HepG2 (cell line): Measurements from ENCODE around the gene SLC35B2.

Experiments used
- CTCF ChIP-seq: sonication (generic); formaldehyde crosslinking; IDR thresholded peaks from 2 replicates; pipeline ENCODE4 v1.5.0; 2020; ENCODE audit warnings: mild to moderate bottlenecking, missing genetic modification reagents, moderate library complexity
- MAX ChIP-seq: IDR thresholded peaks from 2 replicates; pipeline ENCODE4 v1.6.1; 2012; ENCODE audit warnings: inconsistent platforms

- TF ChIP-seq CTCF (no peak), MAX (peak; percentile 80; the same call in 1 of the 2 replicates)
Observed at GRCh38 chr6:44246663-44247337, 10.5 kb downstream of the SLC35B2 start, which contains the start of gene HSP90AB1.
